Measurements from ENCODE around the gene NPC1.

The NPC1 gene

DNA sequence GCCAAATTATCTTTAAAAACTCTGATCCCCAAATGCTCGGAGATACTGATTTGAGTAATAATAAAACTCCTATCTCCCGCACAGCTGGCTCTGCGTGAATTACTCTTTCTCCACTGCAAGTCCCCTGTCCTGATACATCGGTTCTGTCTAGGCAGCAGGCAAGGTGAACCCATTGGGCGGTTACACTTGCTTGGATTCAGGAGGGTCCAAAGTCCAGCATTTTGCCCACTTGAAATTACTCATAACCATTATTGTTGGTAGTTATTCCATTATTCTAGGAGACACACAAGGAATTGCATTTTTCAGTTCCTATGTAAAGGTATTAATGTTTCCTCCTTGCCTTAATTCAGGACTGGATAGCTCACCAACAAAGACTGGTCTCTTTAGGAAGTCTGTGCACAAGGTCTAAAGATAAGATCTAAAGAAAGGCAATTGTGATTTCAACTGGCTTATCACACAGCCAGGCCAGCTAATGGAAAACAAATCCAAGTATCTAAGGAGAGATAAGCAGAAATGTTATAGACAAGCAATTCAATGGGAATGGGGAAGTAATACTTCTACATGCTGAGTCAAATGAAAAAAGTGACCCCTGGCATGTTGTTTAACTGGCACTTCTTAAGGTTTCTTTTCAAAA lies 23.2 kb upstream of the NPC1 start:
- in situ Hi-C loops (cut with HindIII; ENCODE audit: low sequenced_read_pairs): loop anchor here (10.0 kb wide), 1 partner anchor 95 kb away; no protein-coding TSS in a partner anchor

GRCh38 chr18:23608211-23608610 lies 21.9 kb upstream of the NPC1 start:
- in situ Hi-C loops (cut with HindIII; ENCODE audit: low sequenced_read_pairs): loop anchor here (10.0 kb wide), 1 partner anchor 97 kb away; no protein-coding TSS in a partner anchor

DNA sequence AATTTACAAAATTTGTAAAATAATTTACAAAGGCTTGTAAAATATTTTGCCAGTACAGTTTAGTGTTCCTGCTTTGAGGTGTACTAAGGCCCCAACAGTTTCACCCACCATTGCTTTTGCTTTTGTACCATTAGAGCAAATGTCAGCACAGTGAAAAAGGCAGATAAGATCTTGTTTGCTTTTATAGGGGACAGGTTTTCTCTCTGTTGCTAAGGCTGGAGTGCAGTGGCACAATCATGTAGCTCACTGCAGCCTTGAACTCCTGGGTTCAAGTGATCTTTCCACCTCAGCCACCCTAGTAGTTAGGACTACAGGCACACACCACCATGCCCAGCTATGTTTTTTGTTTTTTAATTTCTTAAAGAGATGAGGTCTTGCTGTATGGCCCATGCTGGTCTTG lies 19.6 kb upstream of the NPC1 start:
- in situ Hi-C loops (cut with HindIII; ENCODE audit: low sequenced_read_pairs): loop anchor here (10.0 kb wide), 1 partner anchor 99 kb away; no protein-coding TSS in a partner anchor

DNA sequence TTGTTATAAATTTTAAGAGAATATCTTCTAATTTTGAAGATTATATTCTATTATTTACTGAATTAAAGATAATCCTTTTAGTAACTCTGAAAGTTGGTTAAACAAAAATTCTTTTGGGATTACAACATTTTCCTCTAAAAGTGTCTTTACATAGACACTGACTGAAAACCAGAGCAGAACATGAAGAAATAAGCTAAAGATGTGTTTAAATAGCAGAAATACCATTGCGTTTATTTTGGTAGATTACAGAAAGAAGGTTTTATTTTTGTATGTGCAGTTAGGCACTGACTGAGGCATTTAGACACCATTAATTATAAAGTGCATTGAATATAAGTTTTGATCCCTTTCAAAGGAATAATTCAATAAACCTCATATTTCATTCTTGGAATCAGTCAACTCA lies 13.5 kb upstream of the NPC1 start:
- in situ Hi-C loops (cut with HindIII; ENCODE audit: low sequenced_read_pairs): loop anchor here (5.0 to 10.0 kb wide), 2 partner anchors 78 to 105 kb away; no protein-coding TSS in a partner anchor

DNA sequence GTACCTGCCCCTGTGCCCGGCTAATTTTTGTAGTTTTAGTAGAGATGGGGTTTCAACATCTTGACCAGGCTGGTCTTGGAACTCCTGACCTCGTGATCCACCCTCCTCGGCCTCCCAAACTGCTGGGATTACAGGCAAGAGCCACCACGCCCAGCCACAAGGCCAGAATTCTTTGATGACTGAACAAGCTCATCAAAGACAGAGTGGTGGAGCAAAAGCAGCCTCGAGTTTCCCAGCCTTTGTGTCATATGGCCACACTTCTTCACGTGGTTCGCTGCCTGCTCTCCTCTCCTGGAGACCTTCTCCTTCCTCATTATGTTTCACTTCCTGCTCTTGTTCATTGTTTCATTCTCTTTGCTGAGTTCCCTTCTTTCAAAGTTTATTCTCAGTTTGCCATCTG lies 9.9 kb upstream of the NPC1 start:
- in situ Hi-C loops (cut with HindIII; ENCODE audit: low sequenced_read_pairs): no loop called here

GRCh38 chr18:23595591-23595990 lies 9.3 kb upstream of the NPC1 start:
- in situ Hi-C loops (cut with HindIII; ENCODE audit: low sequenced_read_pairs): no loop called here

DNA sequence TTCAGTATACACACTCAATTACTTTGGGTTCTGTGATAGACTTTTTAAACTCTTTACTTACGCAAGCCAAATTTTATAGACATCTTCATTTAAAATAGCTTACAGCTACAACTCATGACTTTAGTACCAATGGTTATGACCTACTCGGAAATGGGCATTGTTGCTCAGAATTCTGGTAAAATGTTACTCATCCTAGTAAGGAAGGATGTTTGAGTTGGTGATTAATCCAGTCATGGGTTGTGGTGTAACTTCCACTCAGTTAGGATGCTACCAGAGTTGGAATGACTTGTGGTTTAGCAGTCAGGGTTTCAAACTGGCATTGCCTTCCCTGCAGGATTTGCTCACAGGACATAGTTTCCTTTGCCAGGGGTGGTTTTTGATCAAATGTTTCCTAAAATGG lies 7.4 kb upstream of the NPC1 start:
- in situ Hi-C loops (cut with HindIII; ENCODE audit: low sequenced_read_pairs): no loop called here

- in situ Hi-C loops (cut with HindIII; ENCODE audit: low sequenced_read_pairs): no loop called here
Measured at GRCh38 chr18:23592911-23593310, 6.6 kb upstream of the NPC1 start.

DNA sequence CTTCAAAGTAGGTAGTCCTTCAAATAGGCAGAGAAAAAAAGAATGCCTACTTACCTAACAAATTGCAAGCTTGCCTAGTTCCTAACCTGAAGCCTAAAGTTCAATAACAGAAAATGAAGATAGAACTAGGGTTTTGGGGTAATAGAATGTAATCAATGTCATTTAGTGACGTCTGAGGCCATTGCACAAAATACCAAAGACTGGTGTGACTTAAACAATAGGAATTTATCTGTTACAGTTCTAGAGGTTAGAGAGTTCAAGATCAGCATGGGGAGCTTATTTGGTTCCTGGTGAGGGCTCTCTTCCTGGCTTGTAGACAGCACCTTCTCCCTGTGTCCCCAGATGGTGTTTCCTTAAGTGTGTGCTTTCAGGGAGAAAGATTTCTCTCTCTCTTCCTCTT lies 4.7 kb upstream of the NPC1 start:
- in situ Hi-C loops (cut with HindIII; ENCODE audit: low sequenced_read_pairs): no loop called here

- in situ Hi-C loops (cut with HindIII; ENCODE audit: low sequenced_read_pairs): no loop called here
Measured at GRCh38 chr18:23588836-23589560, 2.7 kb upstream of the NPC1 start.

GRCh38 chr18:23587220-23587642 lies 925 bp upstream of the NPC1 start:
- in situ Hi-C loops (cut with HindIII; ENCODE audit: low sequenced_read_pairs): no loop called here

- in situ Hi-C loops (cut with HindIII; ENCODE audit: low sequenced_read_pairs): no loop called here
Measured at GRCh38 chr18:23585897-23586248, 433 bp downstream of the NPC1 start.

- in situ Hi-C loops (cut with HindIII; ENCODE audit: low sequenced_read_pairs): no loop called here
Measured at GRCh38 chr18:23585007-23585871, 1.1 kb downstream of the NPC1 start.

GRCh38 chr18:23584019-23584983 lies 2.0 kb downstream of the NPC1 start:
- in situ Hi-C loops (cut with HindIII; ENCODE audit: low sequenced_read_pairs): loop anchor here (5.0 kb wide), 1 partner anchor 52 kb away; no protein-coding TSS in a partner anchor

DNA sequence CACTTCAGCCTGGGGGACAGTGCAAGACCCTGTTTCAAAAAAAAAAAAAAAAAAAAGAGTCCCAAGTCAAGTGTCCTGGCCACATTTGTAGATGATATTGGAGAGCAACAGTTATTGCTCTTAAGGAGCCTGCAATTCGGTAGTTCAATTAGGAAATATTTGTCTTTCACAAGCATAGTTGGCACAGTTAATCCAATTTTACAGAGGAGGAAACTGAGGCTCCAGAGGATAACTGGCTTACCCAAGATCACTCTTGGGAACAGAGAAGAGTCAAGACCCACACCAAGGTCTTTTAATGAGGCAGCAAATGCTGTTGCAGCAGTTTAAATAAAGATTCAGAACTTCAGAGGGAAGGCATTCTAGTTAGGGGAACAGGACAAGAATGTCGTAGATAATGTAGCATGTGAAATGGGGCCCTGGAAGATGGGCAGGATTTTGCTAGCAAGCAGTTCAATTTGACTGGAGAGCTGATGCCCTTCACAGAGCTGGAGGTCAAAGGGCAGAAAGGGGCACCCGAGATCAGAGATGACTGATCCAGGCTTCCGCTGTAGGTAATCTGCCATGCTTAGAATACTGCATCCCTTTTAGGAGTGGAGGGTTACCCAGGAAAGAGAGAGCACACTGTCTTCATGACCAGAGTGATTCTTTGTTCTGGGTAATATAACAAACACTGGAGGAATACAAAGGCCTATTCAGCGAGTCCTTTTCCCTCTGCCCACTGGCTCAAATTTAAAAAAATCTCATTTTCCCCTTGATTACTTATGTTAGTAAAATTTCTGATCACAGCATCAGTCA lies 3.0 kb downstream of the NPC1 start:
- in situ Hi-C loops (cut with HindIII; ENCODE audit: low sequenced_read_pairs): loop anchor here (5.0 kb wide), 1 partner anchor 51 kb away; no protein-coding TSS in a partner anchor

GRCh38 chr18:23580677-23581367 lies 5.5 kb downstream of the NPC1 start:
- in situ Hi-C loops (cut with HindIII; ENCODE audit: low sequenced_read_pairs): loop anchor here (5.0 kb wide), 1 partner anchor 49 kb away; no protein-coding TSS in a partner anchor

GRCh38 chr18:23578891-23579653 lies 7.2 kb downstream of the NPC1 start:
- in situ Hi-C loops (cut with HindIII; ENCODE audit: low sequenced_read_pairs): no loop called here
